IPS-NIHi11 (cell line): ENCODE data around the gene RPL28.
A peak's percentile ranks its signal among the peaks of the same experiment; 100 is the strongest.

Experiments
- DNase-seq: peaks from one replicate; pipeline ENCODE4 v3.0.0; 2012; ENCODE audit warnings: mixed read lengths, low spot score

RPL28 gene

GRCh38 chr19:55373993-55374757 lies 11.6 kb upstream of the RPL28 start:
- DNase-seq = peak; percentile 51

GRCh38 chr19:55376241-55376933 lies 9.3 kb upstream of the RPL28 start, which contains the start of gene TMEM190:
TSS of gene TMEM190 (plus strand) at chr19:55376826. CDS start at chr19:55376854, 28 bp downstream.
- DNase-seq = no peak

GRCh38 chr19:55377356-55378131 lies 8.2 kb upstream of the RPL28 start:
- DNase-seq = no peak

- no peak for DNase-seq
Measured at GRCh38 chr19:55379174-55379573, 6.6 kb upstream of the RPL28 start.

GRCh38 chr19:55382013-55382412 lies 3.7 kb upstream of the RPL28 start:
- DNase-seq = no peak

- no peak for DNase-seq
Measured at GRCh38 chr19:55382522-55383054, 3.1 kb upstream of the RPL28 start.

GRCh38 chr19:55383279-55384130 lies 2.2 kb upstream of the RPL28 start:
- peak; percentile 84 for DNase-seq

GRCh38 chr19:55384131-55384919 lies 1.4 kb upstream of the RPL28 start, which contains the start of gene TMEM238:
TSS of gene TMEM238 (minus strand) at chr19:55384292. CDS start at chr19:55384259, 33 bp downstream.
- no peak for DNase-seq

GRCh38 chr19:55384920-55385723 lies 610 bp upstream of the RPL28 start:
- peak; percentile 83 for DNase-seq

- DNase-seq = no peak
Measured at GRCh38 chr19:55386493-55386971, 800 bp downstream of the RPL28 start.

GRCh38 chr19:55387736-55388497 lies 2.2 kb downstream of the RPL28 start:
- no peak for DNase-seq

GRCh38 chr19:55389386-55390317 lies 3.9 kb downstream of the RPL28 start:
- no peak for DNase-seq

GRCh38 chr19:55390461-55390880 lies 4.7 kb downstream of the RPL28 start:
- no peak for DNase-seq

GRCh38 chr19:55391191-55391670 lies 5.5 kb downstream of the RPL28 start:
- no peak for DNase-seq

- DNase-seq = no peak
Measured at GRCh38 chr19:55391702-55392615, 6.2 kb downstream of the RPL28 start.
